SU-DHL-6 (cell line): Measurements from ENCODE around the gene LTBP1.

Experiments
- CTCF ChIP-seq: fragments of 200-600 bp; sonication (generic); IDR thresholded peaks from one replicate; pipeline ENCODE4 v1.5.1; 2017; ENCODE audit warnings: antibody characterized with exemption, mild to moderate bottlenecking, low read length, moderate library complexity; ENCODE audit not compliant: insufficient read depth, poor library complexity, severe bottlenecking
- EZH2phosphoT487 ChIP-seq: fragments of 200-600 bp; sonication (generic), shearing (Covaris generic); conservative IDR thresholded peaks from 2 replicates; pipeline ENCODE4 v1.6.1; 2018; ENCODE audit warnings: mild to moderate bottlenecking, antibody characterized with exemption, low read length, moderate library complexity, mixed read lengths

GRCh38 chr2:33212151-33212550 is 265.4 kb downstream of the LTBP1 start:
- TF ChIP-seq CTCF (no peak), EZH2phosphoT487 (no peak)
